GM19467 (cell line): ENCODE data around the gene CDX1.

ENCODE experiments used
- ATAC-seq: cut with Tn5 transposase; IDR thresholded peaks from one replicate; pipeline ENCODE4 v1.9.1; 2021; ENCODE audit warnings: mild to moderate bottlenecking, moderate library complexity; ENCODE audit not compliant: unreplicated experiment

The CDX1 gene

GRCh38 chr5:150203832-150204589, 37.4 kb downstream of the CDX1 start:
- ATAC-seq, result no peak

GRCh38 chr5:150204590-150204960, 38.0 kb downstream of the CDX1 start:
- ATAC-seq, result no peak

GRCh38 chr5:150206098-150206778, 39.7 kb downstream of the CDX1 start:
- ATAC-seq, result no peak

GRCh38 chr5:150206779-150207115, 40.2 kb downstream of the CDX1 start:
- ATAC-seq, result no peak

- no peak for ATAC-seq
Measured at GRCh38 chr5:150208187-150209098, 41.9 kb downstream of the CDX1 start.

GRCh38 chr5:150209099-150209635, 42.6 kb downstream of the CDX1 start:
- no peak for ATAC-seq

GRCh38 chr5:150210644-150211043, 44.1 kb downstream of the CDX1 start:
- no peak for ATAC-seq

- no peak for ATAC-seq
Measured at GRCh38 chr5:150211156-150212030, 44.8 kb downstream of the CDX1 start.

- no peak for ATAC-seq
Measured at GRCh38 chr5:150213530-150213929, 47.0 kb downstream of the CDX1 start.

- no peak for ATAC-seq
Measured at GRCh38 chr5:150214289-150214688, 47.7 kb downstream of the CDX1 start.

- ATAC-seq, result no peak
Measured at GRCh38 chr5:150215979-150216944, 49.7 kb downstream of the CDX1 start.

- no peak for ATAC-seq
Measured at GRCh38 chr5:150217038-150217437, 50.5 kb downstream of the CDX1 start.

- ATAC-seq, result peak; percentile 78
Measured at GRCh38 chr5:150217873-150218692, 51.5 kb downstream of the CDX1 start.

GRCh38 chr5:150218693-150219035, 52.1 kb downstream of the CDX1 start:
- ATAC-seq, result no peak

GRCh38 chr5:150219142-150219541, 52.6 kb downstream of the CDX1 start:
- no peak for ATAC-seq

GRCh38 chr5:150219861-150220260, 53.3 kb downstream of the CDX1 start:
- ATAC-seq, result no peak

- ATAC-seq, result no peak
Measured at GRCh38 chr5:150221471-150221870, 54.9 kb downstream of the CDX1 start.

- ATAC-seq, result no peak
Measured at GRCh38 chr5:150222906-150223305, 56.3 kb downstream of the CDX1 start.
